ENCODE measurements around the gene ZNF385B. TPM values are rescaled to one million over a fixed set of nuclear protein-coding genes. Genes with fewer than 3 reads are reported as not detected.

The ZNF385B gene
- total RNA-seq, 1 experiment from 2014 or later: 0.33 TPM

GRCh38 chr2:179726461-179727180, 134.8 kb downstream of the ZNF385B start:
- no peak for DNase-seq (ENCODE audit: unreplicated experiment)
- H3K27me3 Mint-ChIP-seq (ENCODE audit: insufficient read depth, unreplicated experiment): no peaks in the 10 kb centered on the region
- no TSS peak for BruUV-seq (replicated peaks)
- intact Hi-C loops (cut with micrococcal nuclease): no loop called here
- ChIA-PET POLR2A (no interaction called here), CTCF (interaction anchor here (0.6 to 1.1 kb wide), 4 partner anchors 13 to 285 kb away, joined by 3 to 6 read pairs (median 4); no protein-coding TSS in a partner anchor)
- peaks cover 5% of the 10 kb centered on the region for H3K4me1 Mint-ChIP-seq (ENCODE audit: insufficient read depth, unreplicated experiment)
- no peak overlapping the region for H3K27ac Mint-ChIP-seq (ENCODE audit: low read depth, unreplicated experiment)
- no peaks in the 10 kb centered on the region for H3K36me3 Mint-ChIP-seq (ENCODE audit: insufficient read depth, unreplicated experiment)
- no peaks in the 10 kb centered on the region for H3K9me3 Mint-ChIP-seq (ENCODE audit: unreplicated experiment)
- no peak overlapping the region for H3K4me3 Mint-ChIP-seq (ENCODE audit: unreplicated experiment)
- TF ChIP-seq CTCF (IDR thresholded peaks at IDR 0.05; ENCODE audit: unreplicated experiment): no peak

- Mint-ChIP-seq H3K27ac (ENCODE audit: low read depth, unreplicated experiment) (no peak overlapping the region), H3K4me1 (ENCODE audit: insufficient read depth, unreplicated experiment) (peaks cover 5% of the 10 kb centered on the region), H3K36me3 (ENCODE audit: insufficient read depth, unreplicated experiment) (no peaks in the 10 kb centered on the region), H3K9me3 (ENCODE audit: unreplicated experiment) (no peaks in the 10 kb centered on the region), H3K4me3 (ENCODE audit: unreplicated experiment) (no peak overlapping the region), H3K27me3 (ENCODE audit: insufficient read depth, unreplicated experiment) (no peaks in the 10 kb centered on the region)
- BruUV-seq (replicated peaks): no TSS peak
- intact Hi-C loops (cut with micrococcal nuclease): no loop called here
- CTCF ChIA-PET: interaction anchor here (0.5 kb wide), 1 partner anchor 933 kb away, joined by 4 read pairs; no protein-coding TSS in a partner anchor
- POLR2A ChIA-PET: interaction anchor here (0.6 kb wide), 1 partner anchor 55 kb away, joined by 4 read pairs; no protein-coding TSS in a partner anchor
- TF ChIP-seq CTCF (IDR thresholded peaks at IDR 0.05; ENCODE audit: unreplicated experiment): no peak
- DNase-seq (ENCODE audit: unreplicated experiment): no peak
Observed at GRCh38 chr2:179724403-179724802, 137.0 kb downstream of the ZNF385B start.

- no peak for TF ChIP-seq CTCF (IDR thresholded peaks at IDR 0.05; ENCODE audit: unreplicated experiment)
- Mint-ChIP-seq H3K27ac (ENCODE audit: low read depth, unreplicated experiment) (no peak overlapping the region), H3K9me3 (ENCODE audit: unreplicated experiment) (no peaks in the 10 kb centered on the region), H3K27me3 (ENCODE audit: insufficient read depth, unreplicated experiment) (no peaks in the 10 kb centered on the region), H3K4me3 (ENCODE audit: unreplicated experiment) (no peak overlapping the region), H3K4me1 (ENCODE audit: insufficient read depth, unreplicated experiment) (peaks cover 6% of the 10 kb centered on the region), H3K36me3 (ENCODE audit: insufficient read depth, unreplicated experiment) (no peaks in the 10 kb centered on the region)
- ChIA-PET POLR2A (no interaction called here), CTCF (no interaction called here)
- no peak for DNase-seq (ENCODE audit: unreplicated experiment)
- intact Hi-C loops (cut with micrococcal nuclease): no loop called here
- BruUV-seq (replicated peaks): no TSS peak
Observed at GRCh38 chr2:179720173-179720772, 141.1 kb downstream of the ZNF385B start.

GRCh38 chr2:179715871-179716270, 145.5 kb downstream of the ZNF385B start:
- CTCF ChIA-PET: no interaction called here
- no peak for DNase-seq (ENCODE audit: unreplicated experiment)
- no peak overlapping the region for H3K4me3 Mint-ChIP-seq (ENCODE audit: unreplicated experiment)
- no TSS peak for BruUV-seq (replicated peaks)
- peaks cover 14% of the 10 kb centered on the region for H3K4me1 Mint-ChIP-seq (ENCODE audit: insufficient read depth, unreplicated experiment)
- intact Hi-C loops (cut with micrococcal nuclease): no loop called here
- no peak for TF ChIP-seq CTCF (IDR thresholded peaks at IDR 0.05; ENCODE audit: unreplicated experiment)
- H3K27ac Mint-ChIP-seq (ENCODE audit: low read depth, unreplicated experiment): no peak overlapping the region
- POLR2A ChIA-PET: no interaction called here
- H3K36me3 Mint-ChIP-seq (ENCODE audit: insufficient read depth, unreplicated experiment): no peaks in the 10 kb centered on the region
- H3K9me3 Mint-ChIP-seq (ENCODE audit: unreplicated experiment): no peaks in the 10 kb centered on the region
- no peaks in the 10 kb centered on the region for H3K27me3 Mint-ChIP-seq (ENCODE audit: insufficient read depth, unreplicated experiment)

All from MCF 10A (cell line).